Measurements from ENCODE around the gene EYS. TPM values are rescaled to one million over a fixed set of nuclear protein-coding genes. Genes with fewer than 3 reads are reported as not detected.

The EYS gene
- total RNA-seq, 1 donor from 2014 or later, result not detected

- no peak for TF ChIP-seq CTCF (IDR thresholded peaks at IDR 0.05; ENCODE audit: insufficient read depth, low read length, poor library complexity, severe bottlenecking)
- no peaks in the 10 kb centered on the region for H3K27me3 ChIP-seq (ENCODE audit: control insufficient read depth, insufficient read depth, low read length)
- H3K4me3 ChIP-seq (ENCODE audit: low read depth, low read length), result no peak overlapping the region
- no peaks in the 10 kb centered on the region for H3K36me3 ChIP-seq (ENCODE audit: control insufficient read depth, insufficient read depth, low read length)
- no peak for DNase-seq (ENCODE audit: low read depth)
These were observed 817.9 kb downstream of the EYS start for GRCh38 chr6:64889144-64889543.

GRCh38 chr6:64874776-64875175, 832.2 kb downstream of the EYS start:
- DNase-seq (ENCODE audit: low read depth), result no peak
- no peak overlapping the region for H3K4me3 ChIP-seq (ENCODE audit: low read depth, low read length)
- H3K27me3 ChIP-seq (ENCODE audit: control insufficient read depth, insufficient read depth, low read length), result no peaks in the 10 kb centered on the region

GRCh38 chr6:64872633-64873032, 834.4 kb downstream of the EYS start:
- no peak for DNase-seq (ENCODE audit: low read depth)
- H3K4me3 ChIP-seq (ENCODE audit: low read depth, low read length), result no peak overlapping the region
- no peaks in the 10 kb centered on the region for H3K27me3 ChIP-seq (ENCODE audit: control insufficient read depth, insufficient read depth, low read length)
- TF ChIP-seq CTCF (IDR thresholded peaks at IDR 0.05; ENCODE audit: insufficient read depth, low read length, poor library complexity, severe bottlenecking), result no peak
- no peaks in the 10 kb centered on the region for H3K36me3 ChIP-seq (ENCODE audit: control insufficient read depth, insufficient read depth, low read length)

More at GRCh38 chr6:64874776-64875175, 832.2 kb downstream of the EYS start:
- TF ChIP-seq CTCF (IDR thresholded peaks at IDR 0.05; ENCODE audit: insufficient read depth, low read length, poor library complexity, severe bottlenecking), result no peak
- H3K36me3 ChIP-seq (ENCODE audit: control insufficient read depth, insufficient read depth, low read length), result no peaks in the 10 kb centered on the region

- DNase-seq (ENCODE audit: low read depth), result no peak
- H3K27me3 ChIP-seq (ENCODE audit: control insufficient read depth, insufficient read depth, low read length), result no peaks in the 10 kb centered on the region
- TF ChIP-seq CTCF (IDR thresholded peaks at IDR 0.05; ENCODE audit: insufficient read depth, low read length, poor library complexity, severe bottlenecking), result no peak
These were observed 845.9 kb downstream of the EYS start for GRCh38 chr6:64861039-64861651.

DNA sequence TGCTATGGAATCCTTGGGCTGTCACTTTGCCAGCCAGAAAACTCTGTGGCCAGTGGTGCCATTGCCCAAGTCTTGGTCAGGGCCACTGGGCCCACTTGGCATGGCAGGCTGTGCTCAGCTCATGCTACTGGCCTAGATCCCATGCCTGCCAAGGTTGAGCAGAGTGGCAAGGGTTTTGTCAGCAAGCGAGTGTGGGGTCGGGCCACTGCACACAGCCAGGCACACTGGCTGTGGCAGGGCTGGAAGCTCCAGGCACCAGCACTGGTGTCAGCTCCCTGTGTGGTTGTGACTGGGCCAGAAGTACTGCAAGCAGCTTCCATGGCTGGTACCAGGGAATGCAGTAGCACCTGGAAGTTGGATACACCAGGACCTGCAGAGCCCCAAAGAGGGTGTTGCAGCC, 846.8 kb downstream of the EYS start:
- no peak for DNase-seq (ENCODE audit: low read depth)
- Histone ChIP-seq H3K27me3 (ENCODE audit: control insufficient read depth, insufficient read depth, low read length) (no peaks in the 10 kb centered on the region), H3K36me3 (ENCODE audit: control insufficient read depth, insufficient read depth, low read length) (no peaks in the 10 kb centered on the region), H3K4me3 (ENCODE audit: low read depth, low read length) (no peak overlapping the region)
- TF ChIP-seq CTCF (IDR thresholded peaks at IDR 0.05; ENCODE audit: insufficient read depth, low read length, poor library complexity, severe bottlenecking), result no peak

More at GRCh38 chr6:64861039-64861651, 845.9 kb downstream of the EYS start:
- no peaks in the 10 kb centered on the region for H3K36me3 ChIP-seq (ENCODE audit: control insufficient read depth, insufficient read depth, low read length)
- no peak overlapping the region for H3K4me3 ChIP-seq (ENCODE audit: low read depth, low read length)

DNA sequence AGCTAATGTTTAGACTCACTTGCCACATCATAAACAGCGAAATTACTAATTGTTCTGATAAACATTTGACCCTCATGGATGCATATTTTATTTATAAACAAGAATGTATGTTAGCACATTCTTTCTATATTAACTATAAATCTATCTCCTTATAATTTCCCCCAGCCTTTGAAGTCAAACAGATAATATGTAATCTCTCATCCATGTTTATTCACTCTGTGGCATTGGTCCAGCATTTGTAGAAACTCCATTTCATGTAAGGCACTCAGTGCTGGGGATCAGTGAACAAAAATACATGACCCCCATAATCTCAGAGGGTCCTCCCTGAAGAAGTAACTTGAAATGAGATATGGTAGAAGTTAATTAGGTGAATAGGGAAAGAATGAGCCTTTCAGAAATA, 856.9 kb downstream of the EYS start:
- Histone ChIP-seq H3K27me3 (ENCODE audit: control insufficient read depth, insufficient read depth, low read length) (no peaks in the 10 kb centered on the region), H3K4me3 (ENCODE audit: low read depth, low read length) (no peak overlapping the region), H3K36me3 (ENCODE audit: control insufficient read depth, insufficient read depth, low read length) (no peaks in the 10 kb centered on the region)
- DNase-seq (ENCODE audit: low read depth), result no peak
- no peak for TF ChIP-seq CTCF (IDR thresholded peaks at IDR 0.05; ENCODE audit: insufficient read depth, low read length, poor library complexity, severe bottlenecking)

All from kidney epithelial cell (primary cell).